ENCODE results near the gene MYLK. TPM values are rescaled to one million over a fixed set of nuclear protein-coding genes. Genes with fewer than 3 reads are reported as not detected.
A peak's percentile ranks its signal among the peaks of the same experiment; 100 is the strongest.

MYLK gene
- total and polyA plus RNA-seq, 2 of the 4 experiments (the other 2 are of a cell fraction): 299 to 484 TPM

DNA sequence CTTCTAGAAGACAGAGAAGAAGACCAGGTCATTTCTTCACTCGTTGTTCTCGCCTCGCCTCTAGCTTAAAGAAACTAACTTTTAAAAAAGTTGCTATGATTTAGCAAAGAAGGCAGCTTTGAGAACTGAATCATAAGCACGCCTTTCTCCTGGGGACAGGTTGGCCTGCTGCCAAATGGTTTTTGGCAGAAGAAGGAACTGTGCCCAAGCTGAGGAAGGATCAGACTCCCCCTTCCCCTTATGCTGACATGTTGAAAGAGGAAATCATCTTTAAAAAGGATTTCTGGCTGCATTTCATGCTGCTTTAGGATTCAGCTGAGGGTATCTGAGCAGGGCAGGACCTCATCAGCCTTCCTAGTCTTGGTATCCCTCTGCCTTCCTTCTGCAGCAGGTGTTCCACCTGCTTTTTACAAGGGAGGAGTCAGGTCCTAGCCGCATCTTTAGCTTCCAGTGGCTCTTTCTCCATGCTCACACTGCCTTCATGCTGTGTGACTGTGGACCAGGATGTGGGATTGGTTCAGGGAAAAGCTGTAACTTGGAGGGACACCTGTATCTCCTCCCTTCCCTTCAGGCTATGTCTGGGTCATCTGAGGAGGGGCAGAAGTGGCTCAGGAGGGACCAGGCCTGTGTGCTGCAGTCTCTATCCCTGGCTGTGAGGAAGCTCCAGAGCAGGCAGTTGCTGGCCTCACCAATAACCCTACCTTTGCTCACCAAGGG lies 265.2 kb downstream of the MYLK start:
- ChIA-PET POLR2A (ENCODE audit: unreplicated experiment) (interaction anchor here (0.6 to 0.9 kb wide), 2 partner anchors 22 to 33 kb away, joined by 4 to 8 read pairs; no protein-coding TSS in a partner anchor), CTCF (interaction anchor here (3.4 kb wide), 1 partner anchor 23 kb away, joined by 13 read pairs; no protein-coding TSS in a partner anchor)
- H3K9me3 ChIP-seq (ENCODE audit: control insufficient read depth, insufficient read depth, low read length): no peaks in the 10 kb centered on the region
- H3K9me1 ChIP-seq (ENCODE audit: insufficient read depth, low read length): peaks cover 29% of the 10 kb centered on the region
- TF ChIP-seq MAFK (IDR thresholded peaks at IDR 0.05; ENCODE audit: low read depth, low read length) (no peak), MXI1 (IDR thresholded peaks at IDR 0.05; ENCODE audit: borderline replicate concordance, low read depth, low read length) (peak; percentile 70; the same call in 1 of the 2 replicates)
- DNase-seq (peak; percentile 82), ATAC-seq (ENCODE audit: low read depth) (peak; percentile 1)
- peak overlapping the region; percentile 74 for H4K91ac ChIP-seq (ENCODE audit: insufficient read depth, low read depth, low read length)
- H3K79me1 ChIP-seq (ENCODE audit: low read depth in 1 of 2, low read length in 2 of 2): peaks cover 15 to 71% of the 10 kb centered on the region in 2 experiments
- dilution Hi-C loops (cut with HindIII; ENCODE audit: low sequenced_read_pairs, unreplicated experiment): no loop called here
- intact Hi-C loops (cut with micrococcal nuclease): no loop called here
- H2AFZ ChIP-seq (replicated peaks; ENCODE audit: low read length, poor library complexity): no peak overlapping the region
- H3K56ac ChIP-seq (ENCODE audit: extremely low read depth, insufficient read depth, low read length): peak overlapping the region; percentile 35
- H3K4ac ChIP-seq (ENCODE audit: low read depth, low read length): peak overlapping the region; percentile 86
- H4K20me1 ChIP-seq (ENCODE audit: insufficient read depth, low read length): peaks cover 44% of the 10 kb centered on the region
- H2AK5ac ChIP-seq (ENCODE audit: low read depth, low read length): peak overlapping the region; percentile 84
- no peaks in the 10 kb centered on the region for H3K27me3 ChIP-seq (ENCODE audit: control insufficient read depth, insufficient read depth, low read length)
- peak overlapping the region; percentile 94 for H3K23ac ChIP-seq (ENCODE audit: low read depth, low read length)
- H4K8ac ChIP-seq (ENCODE audit: low read depth in 2 of 2, low read length in 2 of 2): peak overlapping the region; percentile 28 to 71
- H2AK9ac ChIP-seq (replicated peaks; ENCODE audit: low read depth, low read length, poor library complexity): peak overlapping the region; percentile 53
- peak overlapping the region; percentile 29 for H2BK20ac ChIP-seq (ENCODE audit: low read depth, low read length)
- H2BK5ac ChIP-seq (ENCODE audit: low read depth, low read length, poor library complexity, severe bottlenecking): peak overlapping the region; percentile 32
- peak overlapping the region; percentile 69 for H3K27ac ChIP-seq (ENCODE audit: insufficient read depth, low read length)
- no TSS peak for BruUV-seq (replicated peaks)
- peak overlapping the region; percentile 30 for H3K18ac ChIP-seq (ENCODE audit: low read depth, low read length)
- H3K4me1 ChIP-seq (ENCODE audit: control insufficient read depth, insufficient read depth, low read length): peaks cover 40% of the 10 kb centered on the region
- in situ Hi-C loops (cut with MboI; ENCODE audit: low sequenced_read_pairs): no loop called here
- peak overlapping the region; percentile 61 for H3K4me3 ChIP-seq (ENCODE audit: insufficient read depth, low read depth, low read length)
- H3K14ac ChIP-seq (replicated peaks; ENCODE audit: low read depth, low read length): peak overlapping the region; percentile 73
- WGBS, 2 experiments (ENCODE audit: extremely low coverage in 2 of 2, insufficient read length in 1 of 2): no CpG with 5 or more reads among the region's 5 CpGs
- H3K36me3 ChIP-seq (ENCODE audit: control insufficient read depth, insufficient read depth, low read length): peaks cover 57% of the 10 kb centered on the region
- H2BK15ac ChIP-seq (ENCODE audit: low read depth, low read length): peak overlapping the region; percentile 35; the same call in 2 of the 3 replicates
- peak overlapping the region; percentile 43 for H4K5ac ChIP-seq (ENCODE audit: low read depth, low read length)
- H2BK120ac ChIP-seq (ENCODE audit: low read depth, low read length): peak overlapping the region; percentile 81
- H3K4me2 ChIP-seq (ENCODE audit: low read depth, low read length): peak overlapping the region; percentile 94
- H3K9ac ChIP-seq (ENCODE audit: low read depth, low read length): peak overlapping the region; percentile 96

Data from IMR-90 (cell line).